Activated naive CD4-positive, alpha-beta T cell treated with anti-CD3 and anti-CD28 coated beads, Interleukin-2, amount 50 U/mL, for 24 hours (primary cell): ENCODE data around the gene CCDC83.
"Not testable (repeated sequence)": the region's sequence is repeated elsewhere in the genome, so short reads cannot be mapped to it uniquely, and the experiment has no call there.

Source experiments
- H3K27ac Mint-ChIP-seq: one replicate; pipeline ENCODE4 v1.8.0; 2021; ENCODE audit warnings: mild to moderate bottlenecking, mixed read lengths
- H3K27me3 Mint-ChIP-seq: one replicate; pipeline ENCODE4 v1.8.0; 2021; ENCODE audit warnings: mixed read lengths
- H3K36me3 Mint-ChIP-seq: one replicate; pipeline ENCODE4 v1.8.0; 2021; ENCODE audit warnings: mixed read lengths
- H3K4me1 Mint-ChIP-seq: one replicate; pipeline ENCODE4 v1.8.0; 2021; ENCODE audit warnings: mixed read lengths
- H3K4me3 Mint-ChIP-seq: one replicate; pipeline ENCODE4 v1.8.0; 2021; ENCODE audit warnings: mild to moderate bottlenecking, mixed read lengths
- H3K9me3 Mint-ChIP-seq: one replicate; pipeline ENCODE4 v1.8.0; 2021; ENCODE audit warnings: mixed read lengths

Gene CCDC83

DNA sequence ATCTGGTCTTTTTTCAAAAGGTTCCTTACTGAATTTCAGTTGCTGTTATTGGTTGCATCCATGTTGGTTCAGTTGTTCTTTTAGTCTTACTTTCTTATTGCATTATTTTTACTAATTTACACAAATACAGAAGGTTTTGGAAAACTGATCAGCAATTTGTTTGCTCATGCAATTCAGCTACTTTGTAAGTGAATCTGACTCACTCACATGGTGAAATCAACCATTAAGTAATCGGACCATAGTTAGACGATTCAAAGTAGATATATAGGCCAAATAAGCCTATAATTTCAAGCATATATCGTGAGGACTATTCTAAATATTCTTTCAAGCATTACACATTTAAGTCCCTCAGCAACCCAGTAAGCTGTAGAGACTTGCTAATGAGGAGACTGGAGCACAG is 41.7 kb downstream of the CCDC83 start:
- Mint-ChIP-seq H3K27ac (no peak overlapping the region), H3K4me1 (no peaks in the 10 kb centered on the region), H3K4me3 (no peak overlapping the region), H3K9me3 (no peaks in the 10 kb centered on the region), H3K27me3 (no peaks in the 10 kb centered on the region), H3K36me3 (peaks cover 2% of the 10 kb centered on the region)

- no peaks in the 10 kb centered on the region for H3K27me3 Mint-ChIP-seq
- H3K36me3 Mint-ChIP-seq, result peaks cover 2% of the 10 kb centered on the region
- H3K4me3 Mint-ChIP-seq, result no peak overlapping the region
- H3K9me3 Mint-ChIP-seq, result no peaks in the 10 kb centered on the region
- H3K4me1 Mint-ChIP-seq, result no peaks in the 10 kb centered on the region
- H3K27ac Mint-ChIP-seq, result no peak overlapping the region
Measured at GRCh38 chr11:85898456-85898855, 43.3 kb downstream of the CCDC83 start.

GRCh38 chr11:85902353-85902752 is 47.2 kb downstream of the CCDC83 start:
- no peaks in the 10 kb centered on the region for H3K4me1 Mint-ChIP-seq
- H3K9me3 Mint-ChIP-seq, result no peaks in the 10 kb centered on the region
- no peaks in the 10 kb centered on the region for H3K36me3 Mint-ChIP-seq
- no peak overlapping the region for H3K4me3 Mint-ChIP-seq
- H3K27me3 Mint-ChIP-seq, result no peaks in the 10 kb centered on the region
- H3K27ac Mint-ChIP-seq, result no peak overlapping the region

DNA sequence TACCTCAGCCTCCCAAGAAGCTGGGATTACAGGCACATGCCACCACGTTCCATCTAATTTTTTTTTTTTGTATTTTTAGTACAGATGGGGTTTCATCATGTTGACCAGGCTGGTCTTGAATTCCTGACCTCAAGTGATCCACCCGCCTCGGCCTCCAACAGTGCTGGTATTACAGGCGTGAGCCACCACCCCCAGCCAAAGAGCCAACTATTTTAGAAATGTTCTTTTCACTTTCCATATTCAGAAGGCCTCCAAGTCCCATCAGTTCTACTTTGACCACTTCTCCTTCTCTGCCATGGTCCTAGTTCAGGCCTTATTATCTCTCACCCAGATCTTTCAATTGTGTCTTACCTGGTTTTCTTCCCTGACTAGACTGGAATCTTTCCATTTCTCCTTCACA is 48.2 kb downstream of the CCDC83 start:
- Mint-ChIP-seq H3K27me3 (no peaks in the 10 kb centered on the region), H3K4me1 (no peaks in the 10 kb centered on the region), H3K4me3 (no peak overlapping the region), H3K36me3 (no peaks in the 10 kb centered on the region), H3K9me3 (no peaks in the 10 kb centered on the region), H3K27ac (no peak overlapping the region)

DNA sequence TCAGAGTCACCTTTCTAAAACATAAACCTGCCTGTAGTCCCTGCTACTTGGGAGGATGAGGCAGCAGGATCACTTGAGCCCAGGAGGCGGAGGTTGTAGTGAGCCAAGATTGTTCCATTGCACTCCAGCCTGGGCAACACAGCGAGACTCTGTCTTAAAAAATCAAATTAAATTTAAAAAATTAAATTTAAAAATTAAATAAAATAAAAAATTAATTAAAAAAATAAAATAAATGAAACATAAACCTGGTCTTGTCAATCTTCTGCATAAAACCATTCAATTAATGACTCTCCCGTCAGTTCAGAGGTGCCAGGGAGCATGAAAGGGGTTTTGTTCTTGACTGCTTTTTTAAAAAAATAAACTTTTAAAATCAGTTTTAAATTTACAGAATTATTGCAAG is 48.6 kb downstream of the CCDC83 start:
- H3K27ac Mint-ChIP-seq, result no peak overlapping the region
- no peaks in the 10 kb centered on the region for H3K4me1 Mint-ChIP-seq
- H3K9me3 Mint-ChIP-seq, result no peaks in the 10 kb centered on the region
- H3K4me3 Mint-ChIP-seq, result no peak overlapping the region
- no peaks in the 10 kb centered on the region for H3K36me3 Mint-ChIP-seq
- H3K27me3 Mint-ChIP-seq, result no peaks in the 10 kb centered on the region

GRCh38 chr11:85912414-85912813 is 57.2 kb downstream of the CCDC83 start:
- H3K9me3 Mint-ChIP-seq, result no peaks in the 10 kb centered on the region
- H3K27ac Mint-ChIP-seq, result no peak overlapping the region
- H3K4me1 Mint-ChIP-seq, result no peaks in the 10 kb centered on the region
- no peaks in the 10 kb centered on the region for H3K36me3 Mint-ChIP-seq
- no peaks in the 10 kb centered on the region for H3K27me3 Mint-ChIP-seq
- H3K4me3 Mint-ChIP-seq, result no peak overlapping the region

DNA sequence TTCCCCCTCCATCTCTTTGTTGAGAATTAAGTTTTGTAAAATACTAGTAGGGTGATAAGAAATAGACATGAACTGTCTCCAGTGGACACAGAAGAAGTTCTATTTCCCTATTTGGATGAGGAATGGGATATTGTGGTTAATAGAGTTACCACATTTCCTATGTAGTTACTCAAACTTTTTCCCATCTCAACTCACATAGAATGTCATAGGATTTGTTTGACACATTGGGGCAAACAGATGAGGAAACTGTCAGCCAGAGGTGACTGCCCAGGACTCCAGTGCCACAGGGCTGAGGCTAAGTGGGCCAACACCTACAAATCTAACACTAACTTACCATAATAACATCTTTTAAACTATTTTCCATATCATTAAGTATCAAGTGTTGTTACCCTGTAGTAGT is 58.3 kb downstream of the CCDC83 start:
- Mint-ChIP-seq H3K27me3 (no peaks in the 10 kb centered on the region), H3K36me3 (no peaks in the 10 kb centered on the region), H3K4me3 (no peak overlapping the region), H3K4me1 (no peaks in the 10 kb centered on the region), H3K27ac (no peak overlapping the region), H3K9me3 (no peaks in the 10 kb centered on the region)

GRCh38 chr11:85914425-85914824 is 59.2 kb downstream of the CCDC83 start:
- Mint-ChIP-seq H3K27me3 (no peaks in the 10 kb centered on the region), H3K4me3 (no peak overlapping the region), H3K9me3 (no peaks in the 10 kb centered on the region), H3K27ac (no peak overlapping the region), H3K4me1 (no peaks in the 10 kb centered on the region), H3K36me3 (no peaks in the 10 kb centered on the region)

GRCh38 chr11:85918910-85919794 is 64.0 kb downstream of the CCDC83 start:
- Mint-ChIP-seq H3K27me3 (peaks cover 5% of the 10 kb centered on the region), H3K4me1 (peaks cover 3% of the 10 kb centered on the region), H3K36me3 (peaks cover 4% of the 10 kb centered on the region), H3K27ac (no peak overlapping the region), H3K9me3 (no peaks in the 10 kb centered on the region), H3K4me3 (no peak overlapping the region)

DNA sequence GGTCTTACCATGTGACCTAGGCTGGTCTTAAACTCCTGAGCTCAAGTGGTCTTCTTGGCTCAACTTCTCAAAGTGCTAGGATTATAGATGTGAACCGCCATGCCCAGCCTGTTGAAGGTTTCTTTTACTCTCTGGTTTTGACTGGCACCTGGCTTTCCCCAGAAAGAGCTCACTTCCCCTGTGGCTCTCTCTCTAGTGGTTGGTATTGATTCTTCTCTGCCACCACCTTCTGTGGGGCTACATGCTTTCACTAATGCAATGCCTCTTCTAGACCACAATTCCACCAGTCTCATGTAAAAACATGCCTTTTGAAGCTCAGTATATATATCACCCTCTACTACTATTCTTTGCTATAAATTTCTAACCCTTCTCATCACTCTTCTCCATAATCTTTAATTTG is 67.2 kb downstream of the CCDC83 start:
- Mint-ChIP-seq H3K36me3 (peaks cover 4% of the 10 kb centered on the region), H3K27me3 (peaks cover 8% of the 10 kb centered on the region), H3K4me1 (peaks cover 3% of the 10 kb centered on the region), H3K9me3 (no peaks in the 10 kb centered on the region), H3K4me3 (no peak overlapping the region), H3K27ac (no peak overlapping the region)

DNA sequence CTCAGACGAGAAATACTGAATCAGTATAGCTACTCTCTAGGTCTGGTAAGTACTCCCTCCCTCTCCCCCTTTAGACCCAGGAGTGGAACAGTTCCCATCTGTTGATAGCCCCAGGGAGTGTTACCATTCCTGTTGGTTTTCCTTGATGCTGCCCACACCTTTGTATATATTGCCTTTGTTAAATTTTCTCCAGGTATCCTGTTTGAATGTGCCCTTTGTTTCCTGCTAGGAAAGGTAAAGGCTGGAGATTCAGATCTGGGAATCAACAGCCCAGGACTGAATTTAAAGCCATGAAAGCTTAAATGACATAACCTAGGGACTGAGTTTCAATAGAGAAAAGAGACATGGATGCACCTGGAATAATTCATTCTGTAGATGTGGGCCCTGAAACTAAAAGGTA is 68.3 kb downstream of the CCDC83 start:
- Mint-ChIP-seq H3K27me3 (peaks cover 9% of the 10 kb centered on the region), H3K36me3 (peaks cover 4% of the 10 kb centered on the region), H3K9me3 (no peaks in the 10 kb centered on the region), H3K4me1 (peaks cover 3% of the 10 kb centered on the region), H3K4me3 (no peak overlapping the region), H3K27ac (no peak overlapping the region)

DNA sequence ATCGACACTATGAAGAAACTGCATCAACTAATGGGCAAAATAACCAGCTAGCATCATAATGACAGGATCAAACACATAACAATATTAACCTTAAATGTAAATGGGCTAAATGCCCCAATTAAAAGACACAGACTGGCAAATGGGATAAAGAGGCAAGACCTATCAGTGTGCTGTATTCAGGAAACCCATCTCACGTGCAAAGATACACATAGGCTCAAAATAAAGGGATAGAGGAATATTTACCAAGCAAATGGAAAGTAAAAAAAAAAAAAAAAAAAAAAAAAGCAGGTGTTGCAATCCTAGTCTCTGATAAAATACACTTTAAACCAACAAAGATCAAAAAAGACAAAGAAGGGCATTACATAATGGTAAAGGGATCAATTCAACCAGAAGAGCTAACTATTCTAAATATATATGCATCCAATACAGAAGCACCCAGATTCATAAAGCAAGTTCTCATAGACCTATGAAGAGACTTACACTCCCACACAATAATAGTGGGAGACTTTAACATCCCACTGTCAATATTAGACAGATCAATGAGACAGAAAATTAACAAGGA is 71.6 kb downstream of the CCDC83 start:
- H3K27ac Mint-ChIP-seq, H3K4me3 Mint-ChIP-seq, H3K4me1 Mint-ChIP-seq, H3K36me3 Mint-ChIP-seq, H3K9me3 Mint-ChIP-seq, H3K27me3 Mint-ChIP-seq: not testable (repeated sequence)

DNA sequence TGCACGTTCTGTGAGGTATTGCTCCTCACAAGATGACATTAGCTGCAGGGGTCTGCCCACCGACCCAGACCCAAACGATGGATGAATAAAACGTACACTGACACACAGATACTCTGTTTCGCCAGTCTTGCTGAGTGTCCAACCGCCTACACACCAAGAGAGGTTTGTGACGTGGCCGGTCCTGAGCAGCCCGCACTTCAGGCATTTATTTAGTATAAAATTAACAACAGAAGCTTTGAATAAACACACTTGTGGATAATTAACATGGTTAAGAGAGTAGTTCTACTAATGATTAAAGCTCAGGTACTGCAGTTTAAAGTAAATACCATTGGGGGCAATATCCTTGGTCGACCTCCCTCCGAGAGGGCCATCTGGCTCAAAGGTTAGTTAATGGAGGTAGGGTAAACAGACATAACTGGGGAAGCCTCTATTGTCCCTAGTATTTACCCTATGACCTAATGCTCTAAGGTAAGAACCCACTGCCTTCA is 75.7 kb downstream of the CCDC83 start:
- no peaks in the 10 kb centered on the region for H3K4me1 Mint-ChIP-seq
- H3K4me3 Mint-ChIP-seq, result no peak overlapping the region
- H3K27me3 Mint-ChIP-seq, result peaks cover 3% of the 10 kb centered on the region
- H3K9me3 Mint-ChIP-seq, result no peaks in the 10 kb centered on the region
- no peaks in the 10 kb centered on the region for H3K36me3 Mint-ChIP-seq
- no peak overlapping the region for H3K27ac Mint-ChIP-seq

- Mint-ChIP-seq H3K9me3 (no peaks in the 10 kb centered on the region), H3K36me3 (no peaks in the 10 kb centered on the region), H3K27ac (no peak overlapping the region), H3K27me3 (peaks cover 1% of the 10 kb centered on the region), H3K4me1 (no peaks in the 10 kb centered on the region), H3K4me3 (no peak overlapping the region)
Measured at GRCh38 chr11:85934596-85935169, 79.5 kb downstream of the CCDC83 start.

DNA sequence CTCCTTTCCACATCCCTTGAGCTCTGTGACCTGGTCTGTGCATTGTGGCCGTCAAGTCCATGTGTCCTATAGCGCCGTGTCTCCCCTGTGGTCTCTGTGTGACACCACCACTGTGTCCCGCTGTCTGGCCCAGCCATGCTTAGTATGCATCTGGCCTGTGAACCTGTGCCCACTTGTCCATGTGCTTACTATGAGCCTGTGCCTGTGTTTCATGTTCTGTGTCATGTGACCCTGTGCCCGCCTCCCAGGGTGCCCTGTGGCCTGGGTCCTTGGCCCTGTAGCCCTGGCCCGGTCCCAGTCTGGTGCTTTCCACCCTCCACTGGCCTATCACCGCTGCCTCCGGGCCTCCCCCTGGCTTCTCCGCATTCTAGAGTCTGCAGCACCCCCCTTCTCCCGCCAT is 80.6 kb downstream of the CCDC83 start:
- peaks cover 1% of the 10 kb centered on the region for H3K27me3 Mint-ChIP-seq
- H3K27ac Mint-ChIP-seq, result no peak overlapping the region
- H3K36me3 Mint-ChIP-seq, result no peaks in the 10 kb centered on the region
- H3K4me1 Mint-ChIP-seq, result no peaks in the 10 kb centered on the region
- no peaks in the 10 kb centered on the region for H3K9me3 Mint-ChIP-seq
- H3K4me3 Mint-ChIP-seq, result no peak overlapping the region

DNA sequence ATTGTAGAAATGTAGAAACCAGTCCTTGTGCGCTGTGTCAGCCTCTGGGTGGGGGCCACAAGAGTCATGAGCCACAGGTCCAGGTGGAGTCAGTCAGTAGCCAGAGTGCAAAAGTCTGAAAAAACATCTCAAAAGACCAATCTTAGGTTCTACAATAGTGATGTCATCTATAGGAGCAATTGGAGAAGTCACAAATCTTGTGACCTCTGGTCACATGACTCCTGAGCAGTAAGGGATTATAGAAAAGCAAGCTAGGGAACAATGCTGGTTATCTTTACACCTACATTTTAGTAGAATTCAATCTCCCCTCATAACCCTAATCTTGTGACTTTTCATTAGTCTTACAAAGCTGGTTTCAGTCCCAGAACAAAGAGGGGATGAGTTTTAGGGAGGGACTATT is 82.7 kb downstream of the CCDC83 start:
- Mint-ChIP-seq H3K9me3 (no peaks in the 10 kb centered on the region), H3K4me3 (no peak overlapping the region), H3K4me1 (no peaks in the 10 kb centered on the region), H3K27ac (no peak overlapping the region), H3K27me3 (no peaks in the 10 kb centered on the region), H3K36me3 (no peaks in the 10 kb centered on the region)
